Measurements from ENCODE around the gene ACAA2.

ACAA2 gene

GRCh38 chr18:49756135-49756534 lies 57.2 kb downstream of the ACAA2 start:
- peaks cover 10% of the 10 kb centered on the region for H3K27me3 Mint-ChIP-seq
- DNase-seq, result no peak
- H3K9me3 Mint-ChIP-seq, result no peaks in the 10 kb centered on the region
- H3K27ac Mint-ChIP-seq, result no peak overlapping the region
- H3K36me3 Mint-ChIP-seq (ENCODE audit: low read depth), result no peaks in the 10 kb centered on the region
- H3K4me3 Mint-ChIP-seq, result no peak overlapping the region
- H3K4me1 Mint-ChIP-seq (ENCODE audit: low read depth), result no peaks in the 10 kb centered on the region

- Mint-ChIP-seq H3K36me3 (ENCODE audit: low read depth) (no peaks in the 10 kb centered on the region), H3K27ac (no peak overlapping the region), H3K4me1 (ENCODE audit: low read depth) (no peaks in the 10 kb centered on the region), H3K4me3 (no peak overlapping the region), H3K27me3 (peaks cover 10% of the 10 kb centered on the region), H3K9me3 (no peaks in the 10 kb centered on the region)
- no peak for DNase-seq
These were observed 57.8 kb downstream of the ACAA2 start for GRCh38 chr18:49755489-49755888.

- H3K27me3 Mint-ChIP-seq, result peaks cover 10% of the 10 kb centered on the region
- no peaks in the 10 kb centered on the region for H3K9me3 Mint-ChIP-seq
- H3K36me3 Mint-ChIP-seq (ENCODE audit: low read depth), result no peaks in the 10 kb centered on the region
- DNase-seq, result no peak
- no peak overlapping the region for H3K4me3 Mint-ChIP-seq
- no peak overlapping the region for H3K27ac Mint-ChIP-seq
- no peaks in the 10 kb centered on the region for H3K4me1 Mint-ChIP-seq (ENCODE audit: low read depth)
These were observed 58.5 kb downstream of the ACAA2 start for GRCh38 chr18:49754866-49755265.

GRCh38 chr18:49753643-49754042 lies 59.7 kb downstream of the ACAA2 start:
- H3K4me1 Mint-ChIP-seq (ENCODE audit: low read depth), result no peaks in the 10 kb centered on the region
- H3K27ac Mint-ChIP-seq, result no peak overlapping the region
- no peaks in the 10 kb centered on the region for H3K36me3 Mint-ChIP-seq (ENCODE audit: low read depth)
- peaks cover 5% of the 10 kb centered on the region for H3K27me3 Mint-ChIP-seq
- no peak for DNase-seq
- H3K9me3 Mint-ChIP-seq, result no peaks in the 10 kb centered on the region
- no peak overlapping the region for H3K4me3 Mint-ChIP-seq

- Mint-ChIP-seq H3K4me1 (ENCODE audit: low read depth) (no peaks in the 10 kb centered on the region), H3K9me3 (no peaks in the 10 kb centered on the region), H3K27ac (no peak overlapping the region), H3K27me3 (peaks cover 5% of the 10 kb centered on the region), H3K36me3 (ENCODE audit: low read depth) (no peaks in the 10 kb centered on the region), H3K4me3 (no peak overlapping the region)
- DNase-seq, result no peak
These were observed 61.3 kb downstream of the ACAA2 start for GRCh38 chr18:49752095-49752457.

- Mint-ChIP-seq H3K27ac (no peak overlapping the region), H3K9me3 (no peaks in the 10 kb centered on the region), H3K4me1 (ENCODE audit: low read depth) (no peaks in the 10 kb centered on the region), H3K36me3 (ENCODE audit: low read depth) (no peaks in the 10 kb centered on the region), H3K27me3 (peaks cover 5% of the 10 kb centered on the region), H3K4me3 (no peak overlapping the region)
- DNase-seq, result no peak
These were observed 61.8 kb downstream of the ACAA2 start for GRCh38 chr18:49751427-49752094.

- Mint-ChIP-seq H3K4me3 (no peak overlapping the region), H3K27ac (no peak overlapping the region), H3K9me3 (no peaks in the 10 kb centered on the region), H3K4me1 (ENCODE audit: low read depth) (no peaks in the 10 kb centered on the region), H3K27me3 (peaks cover 5% of the 10 kb centered on the region), H3K36me3 (ENCODE audit: low read depth) (no peaks in the 10 kb centered on the region)
- no peak for DNase-seq
These were observed 63.8 kb downstream of the ACAA2 start for GRCh38 chr18:49749563-49749962.

GRCh38 chr18:49747876-49748275 lies 65.5 kb downstream of the ACAA2 start:
- Mint-ChIP-seq H3K27me3 (peaks cover 5% of the 10 kb centered on the region), H3K4me3 (no peak overlapping the region), H3K9me3 (no peaks in the 10 kb centered on the region), H3K27ac (no peak overlapping the region), H3K4me1 (ENCODE audit: low read depth) (no peaks in the 10 kb centered on the region), H3K36me3 (ENCODE audit: low read depth) (no peaks in the 10 kb centered on the region)
- no peak for DNase-seq

GRCh38 chr18:49745045-49746014 lies 68.0 kb downstream of the ACAA2 start:
- Mint-ChIP-seq H3K9me3 (no peaks in the 10 kb centered on the region), H3K4me3 (no peak overlapping the region), H3K36me3 (ENCODE audit: low read depth) (no peaks in the 10 kb centered on the region), H3K27me3 (peaks cover 6% of the 10 kb centered on the region), H3K4me1 (ENCODE audit: low read depth) (no peaks in the 10 kb centered on the region), H3K27ac (no peak overlapping the region)
- no peak for DNase-seq

GRCh38 chr18:49744376-49745008 lies 68.8 kb downstream of the ACAA2 start:
- H3K27ac Mint-ChIP-seq, result no peak overlapping the region
- H3K27me3 Mint-ChIP-seq, result peaks cover 6% of the 10 kb centered on the region
- no peaks in the 10 kb centered on the region for H3K4me1 Mint-ChIP-seq (ENCODE audit: low read depth)
- no peaks in the 10 kb centered on the region for H3K9me3 Mint-ChIP-seq
- DNase-seq, result no peak
- H3K4me3 Mint-ChIP-seq, result no peak overlapping the region
- H3K36me3 Mint-ChIP-seq (ENCODE audit: low read depth), result no peaks in the 10 kb centered on the region

GRCh38 chr18:49743117-49743567 lies 70.2 kb downstream of the ACAA2 start:
- no peak for DNase-seq

GRCh38 chr18:49742316-49743116 lies 70.8 kb downstream of the ACAA2 start:
- H3K9me3 Mint-ChIP-seq, result no peaks in the 10 kb centered on the region
- no peak overlapping the region for H3K27ac Mint-ChIP-seq
- no peak for DNase-seq
- no peaks in the 10 kb centered on the region for H3K36me3 Mint-ChIP-seq (ENCODE audit: low read depth)
- no peak overlapping the region for H3K4me3 Mint-ChIP-seq
- H3K4me1 Mint-ChIP-seq (ENCODE audit: low read depth), result no peaks in the 10 kb centered on the region
- peaks cover 10% of the 10 kb centered on the region for H3K27me3 Mint-ChIP-seq

More at GRCh38 chr18:49743117-49743567, 70.2 kb downstream of the ACAA2 start:
- no peak overlapping the region for H3K27ac Mint-ChIP-seq
- no peaks in the 10 kb centered on the region for H3K4me1 Mint-ChIP-seq (ENCODE audit: low read depth)
- peaks cover 6% of the 10 kb centered on the region for H3K27me3 Mint-ChIP-seq
- H3K36me3 Mint-ChIP-seq (ENCODE audit: low read depth), result no peaks in the 10 kb centered on the region
- no peaks in the 10 kb centered on the region for H3K9me3 Mint-ChIP-seq
- H3K4me3 Mint-ChIP-seq, result no peak overlapping the region

- DNase-seq, result no peak
- Mint-ChIP-seq H3K27ac (no peak overlapping the region), H3K27me3 (peaks cover 20% of the 10 kb centered on the region), H3K36me3 (ENCODE audit: low read depth) (no peaks in the 10 kb centered on the region), H3K4me1 (ENCODE audit: low read depth) (no peaks in the 10 kb centered on the region), H3K9me3 (no peaks in the 10 kb centered on the region), H3K4me3 (no peak overlapping the region)
These were observed 74.1 kb downstream of the ACAA2 start for GRCh38 chr18:49739275-49739674.

- Mint-ChIP-seq H3K9me3 (no peaks in the 10 kb centered on the region), H3K36me3 (ENCODE audit: low read depth) (no peaks in the 10 kb centered on the region), H3K4me1 (ENCODE audit: low read depth) (no peaks in the 10 kb centered on the region), H3K4me3 (no peak overlapping the region), H3K27ac (no peak overlapping the region), H3K27me3 (peaks cover 20% of the 10 kb centered on the region)
- DNase-seq, result no peak
These were observed 74.6 kb downstream of the ACAA2 start for GRCh38 chr18:49738721-49739120.

Measured in activated T-cell treated with anti-CD3 and anti-CD28 coated beads, Interleukin-2, amount 50 U/mL, for 24 hours (primary cell).